ENCODE measurements around the gene PAPOLB.
A peak's percentile ranks its signal among the peaks of the same experiment; 100 is the strongest.

The PAPOLB gene

DNA sequence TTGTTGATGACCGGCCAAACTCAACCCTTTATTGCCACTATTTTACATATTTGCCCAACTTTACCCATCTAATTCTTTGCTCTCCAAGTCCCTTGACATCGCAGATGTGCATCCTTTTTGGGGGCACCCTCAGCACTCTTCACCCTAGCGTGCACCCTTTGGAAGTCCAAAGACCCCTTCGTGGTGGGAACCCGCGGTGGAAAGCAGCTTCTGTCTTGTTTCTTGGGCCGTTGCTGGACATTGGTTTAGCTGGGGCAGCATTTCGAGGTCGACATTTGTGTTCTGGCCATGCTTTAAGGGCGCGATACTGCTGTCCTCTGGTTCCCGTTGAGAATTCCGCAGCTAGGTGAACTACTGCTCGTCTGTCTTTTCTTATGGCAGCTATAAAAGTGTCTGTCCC is 326 bp upstream of the PAPOLB start (continued):
- TF ChIP-seq ZNF565 (CRISPR knock-in tag; conservative IDR thresholded peaks at IDR 0.05; ENCODE audit: low read depth): no peak
- no peak for TF ChIP-seq TOX (CRISPR knock-in tag; IDR thresholded peaks at IDR 0.05; ENCODE audit: borderline replicate concordance)
- TF ChIP-seq, protein P1, sequence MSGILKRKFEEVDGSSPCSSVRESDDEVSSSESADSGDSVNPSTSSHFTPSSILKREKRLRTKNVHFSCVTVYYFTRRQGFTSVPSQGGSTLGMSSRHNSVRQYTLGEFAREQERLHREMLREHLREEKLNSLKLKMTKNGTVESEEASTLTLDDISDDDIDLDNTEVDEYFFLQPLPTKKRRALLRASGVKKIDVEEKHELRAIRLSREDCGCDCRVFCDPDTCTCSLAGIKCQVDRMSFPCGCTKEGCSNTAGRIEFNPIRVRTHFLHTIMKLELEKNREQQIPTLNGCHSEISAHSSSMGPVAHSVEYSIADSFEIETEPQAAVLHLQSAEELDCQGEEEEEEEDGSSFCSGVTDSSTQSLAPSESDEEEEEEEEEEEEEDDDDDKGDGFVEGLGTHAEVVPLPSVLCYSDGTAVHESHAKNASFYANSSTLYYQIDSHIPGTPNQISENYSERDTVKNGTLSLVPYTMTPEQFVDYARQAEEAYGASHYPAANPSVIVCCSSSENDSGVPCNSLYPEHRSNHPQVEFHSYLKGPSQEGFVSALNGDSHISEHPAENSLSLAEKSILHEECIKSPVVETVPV (CRISPR knock-in tag; IDR thresholded peaks at IDR 0.05): no peak
- no peak for TF ChIP-seq ZFP30 (CRISPR knock-in tag; IDR thresholded peaks at IDR 0.05)

DNA sequence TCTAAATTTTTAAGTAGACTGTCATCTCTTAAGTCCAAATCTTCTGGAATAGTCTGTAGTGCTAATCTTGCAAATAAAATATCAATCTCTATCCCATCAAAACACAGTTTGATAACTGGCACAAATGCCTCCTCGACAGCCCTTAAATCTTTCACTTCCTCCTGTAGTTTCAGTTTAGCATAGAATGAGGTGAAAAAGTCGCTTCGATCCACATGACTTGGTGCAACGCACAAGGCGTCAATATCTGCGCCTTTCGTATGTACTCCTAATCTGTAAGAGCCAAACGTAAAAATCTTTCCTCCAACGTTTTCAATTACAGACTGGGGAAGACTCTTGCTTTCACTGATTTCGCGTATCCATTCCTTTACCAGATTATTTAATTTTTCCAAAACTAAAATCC is 603 bp downstream of the PAPOLB start:
- no peak for TF ChIP-seq ZNF70 (CRISPR knock-in tag; IDR thresholded peaks at IDR 0.05)
- TF ChIP-seq ARNTL (CRISPR knock-in tag; IDR thresholded peaks at IDR 0.05; ENCODE audit: borderline replicate concordance, low read depth): no peak
- no peak for TF ChIP-seq ZNF565 (CRISPR knock-in tag; conservative IDR thresholded peaks at IDR 0.05; ENCODE audit: low read depth)
- TF ChIP-seq ESRRG (CRISPR knock-in tag; IDR thresholded peaks at IDR 0.05): no peak
- no peak for TF ChIP-seq SNAI2 (CRISPR knock-in tag; IDR thresholded peaks at IDR 0.05)
- no peak for TF ChIP-seq CREB5 (CRISPR knock-in tag; IDR thresholded peaks at IDR 0.05; ENCODE audit: low read depth)
- no peak for TF ChIP-seq ZFP30 (CRISPR knock-in tag; IDR thresholded peaks at IDR 0.05)
- TF ChIP-seq CSDC2 (CRISPR knock-in tag; IDR thresholded peaks at IDR 0.05): no peak
- no peak for TF ChIP-seq TSHZ2 (CRISPR knock-in tag; IDR thresholded peaks at IDR 0.05)
- TF ChIP-seq PPARA (CRISPR knock-in tag; IDR thresholded peaks at IDR 0.05; ENCODE audit: borderline replicate concordance): no peak
- no peak for TF ChIP-seq GLIS3 (CRISPR knock-in tag; IDR thresholded peaks at IDR 0.05)
- no peak for TF ChIP-seq ZFP3 (CRISPR knock-in tag; IDR thresholded peaks at IDR 0.05)
- no peak for TF ChIP-seq TCF4 (CRISPR knock-in tag; IDR thresholded peaks at IDR 0.05; ENCODE audit: borderline replicate concordance)
- TF ChIP-seq RARB (CRISPR knock-in tag; IDR thresholded peaks at IDR 0.05): no peak
- no peak for ATAC-seq

GRCh38 chr7:4857189-4857588 is 4.6 kb downstream of the PAPOLB start:
- ATAC-seq: no peak
- peak; percentile 76 for TF ChIP-seq ZNF8 (CRISPR knock-in tag; IDR thresholded peaks at IDR 0.05)
- TF ChIP-seq ARNTL (CRISPR knock-in tag; IDR thresholded peaks at IDR 0.05; ENCODE audit: borderline replicate concordance, low read depth): no peak

DNA sequence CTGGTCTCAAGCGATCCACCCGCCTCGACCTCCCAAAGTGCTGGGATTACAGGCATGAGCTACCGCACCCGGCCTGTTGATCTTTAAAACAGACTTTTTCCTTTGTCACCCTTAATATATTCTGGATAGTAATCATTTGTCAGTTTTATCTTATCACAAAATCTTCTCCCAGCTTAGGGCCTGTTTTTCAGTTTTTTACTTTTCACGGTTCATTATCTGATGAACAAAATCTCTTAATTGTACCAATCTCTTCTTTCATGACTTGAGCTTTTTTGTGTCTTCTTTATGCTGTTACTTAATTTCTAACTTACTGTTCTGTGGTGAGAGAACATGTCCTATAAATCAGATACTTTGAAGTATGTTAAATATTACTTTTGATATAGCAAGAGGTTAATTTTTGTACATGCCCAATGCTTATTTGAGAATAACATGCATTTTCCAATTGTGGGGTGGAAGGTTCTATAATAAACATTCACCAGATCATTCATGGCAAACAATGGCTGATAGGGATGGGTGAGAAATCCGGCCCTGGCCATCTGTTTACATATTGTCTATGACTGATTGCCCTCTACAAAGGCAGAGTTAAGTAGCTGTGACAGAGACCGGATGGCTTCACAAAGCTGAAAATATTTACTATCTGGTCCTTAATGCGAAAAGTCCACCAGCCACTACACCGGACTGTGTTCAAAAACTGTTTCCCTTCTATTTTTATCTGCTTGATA is 5.3 kb downstream of the PAPOLB start:
- TF ChIP-seq TSHZ2 (CRISPR knock-in tag; IDR thresholded peaks at IDR 0.05) (0 out of 2 replicates have a peak, but pooled peaks have one; percentile 65), ESRRG (CRISPR knock-in tag; IDR thresholded peaks at IDR 0.05) (no peak), PPARA (CRISPR knock-in tag; IDR thresholded peaks at IDR 0.05; ENCODE audit: borderline replicate concordance) (no peak), CSDC2 (CRISPR knock-in tag; IDR thresholded peaks at IDR 0.05) (no peak), TCF4 (CRISPR knock-in tag; IDR thresholded peaks at IDR 0.05; ENCODE audit: borderline replicate concordance) (peak; percentile 51; the same call in 1 of the 2 replicates), ARNTL (CRISPR knock-in tag; IDR thresholded peaks at IDR 0.05; ENCODE audit: borderline replicate concordance, low read depth) (no peak), RARB (CRISPR knock-in tag; IDR thresholded peaks at IDR 0.05) (no peak), BACH2 (CRISPR knock-in tag; IDR thresholded peaks at IDR 0.05; ENCODE audit: borderline replicate concordance) (no peak), PATZ1 (CRISPR knock-in tag; IDR thresholded peaks at IDR 0.05; ENCODE audit: borderline replicate concordance) (no peak)
- TF ChIP-seq, protein P2, sequence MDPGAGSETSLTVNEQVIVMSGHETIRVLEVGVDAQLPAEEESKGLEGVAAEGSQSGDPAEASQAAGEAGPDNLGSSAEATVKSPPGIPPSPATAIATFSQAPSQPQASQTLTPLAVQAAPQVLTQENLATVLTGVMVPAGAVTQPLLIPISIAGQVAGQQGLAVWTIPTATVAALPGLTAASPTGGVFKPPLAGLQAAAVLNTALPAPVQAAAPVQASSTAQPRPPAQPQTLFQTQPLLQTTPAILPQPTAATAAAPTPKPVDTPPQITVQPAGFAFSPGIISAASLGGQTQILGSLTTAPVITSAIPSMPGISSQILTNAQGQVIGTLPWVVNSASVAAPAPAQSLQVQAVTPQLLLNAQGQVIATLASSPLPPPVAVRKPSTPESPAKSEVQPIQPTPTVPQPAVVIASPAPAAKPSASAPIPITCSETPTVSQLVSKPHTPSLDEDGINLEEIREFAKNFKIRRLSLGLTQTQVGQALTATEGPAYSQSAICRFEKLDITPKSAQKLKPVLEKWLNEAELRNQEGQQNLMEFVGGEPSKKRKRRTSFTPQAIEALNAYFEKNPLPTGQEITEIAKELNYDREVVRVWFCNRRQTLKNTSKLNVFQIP (CRISPR knock-in tag; IDR thresholded peaks at IDR 0.05; ENCODE audit: borderline replicate concordance, low read depth): no peak
- no peak for ATAC-seq

Measured in SK-N-SH treated with all-trans-retinoic acid at 6 μM for 48 hours (cell line).